Measurements from ENCODE around the gene IL1RAPL1.

The IL1RAPL1 gene

DNA sequence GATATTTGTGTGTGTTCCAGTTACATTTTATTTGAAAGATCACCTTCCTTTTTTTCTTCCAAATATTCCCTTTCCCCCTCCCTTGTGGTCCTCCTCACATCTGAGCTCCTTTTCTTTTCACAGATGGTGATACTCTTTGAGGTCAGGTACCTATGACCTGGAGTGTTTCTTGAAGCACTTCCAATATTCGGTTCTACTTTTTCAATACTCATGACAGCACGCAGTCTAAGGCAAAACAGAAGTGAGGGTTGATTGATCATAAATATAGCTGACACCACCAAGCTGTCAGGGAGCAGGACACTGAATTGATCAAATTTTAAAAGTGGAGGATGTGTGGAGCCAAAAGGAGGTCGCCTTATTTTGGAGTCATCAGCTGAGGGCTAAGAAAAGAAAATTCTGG is 1293.7 kb downstream of the IL1RAPL1 start:
- no peak for TF ChIP-seq TAF1 (IDR thresholded peaks at IDR 0.05; ENCODE audit: borderline replicate concordance, insufficient read depth, low read length)
- no peak for TF ChIP-seq FOXP2 (optimal IDR thresholded peaks at IDR 0.05; ENCODE audit: borderline replicate concordance, extremely low read depth, extremely low read length, insufficient read depth)
- TF ChIP-seq, protein P1, sequence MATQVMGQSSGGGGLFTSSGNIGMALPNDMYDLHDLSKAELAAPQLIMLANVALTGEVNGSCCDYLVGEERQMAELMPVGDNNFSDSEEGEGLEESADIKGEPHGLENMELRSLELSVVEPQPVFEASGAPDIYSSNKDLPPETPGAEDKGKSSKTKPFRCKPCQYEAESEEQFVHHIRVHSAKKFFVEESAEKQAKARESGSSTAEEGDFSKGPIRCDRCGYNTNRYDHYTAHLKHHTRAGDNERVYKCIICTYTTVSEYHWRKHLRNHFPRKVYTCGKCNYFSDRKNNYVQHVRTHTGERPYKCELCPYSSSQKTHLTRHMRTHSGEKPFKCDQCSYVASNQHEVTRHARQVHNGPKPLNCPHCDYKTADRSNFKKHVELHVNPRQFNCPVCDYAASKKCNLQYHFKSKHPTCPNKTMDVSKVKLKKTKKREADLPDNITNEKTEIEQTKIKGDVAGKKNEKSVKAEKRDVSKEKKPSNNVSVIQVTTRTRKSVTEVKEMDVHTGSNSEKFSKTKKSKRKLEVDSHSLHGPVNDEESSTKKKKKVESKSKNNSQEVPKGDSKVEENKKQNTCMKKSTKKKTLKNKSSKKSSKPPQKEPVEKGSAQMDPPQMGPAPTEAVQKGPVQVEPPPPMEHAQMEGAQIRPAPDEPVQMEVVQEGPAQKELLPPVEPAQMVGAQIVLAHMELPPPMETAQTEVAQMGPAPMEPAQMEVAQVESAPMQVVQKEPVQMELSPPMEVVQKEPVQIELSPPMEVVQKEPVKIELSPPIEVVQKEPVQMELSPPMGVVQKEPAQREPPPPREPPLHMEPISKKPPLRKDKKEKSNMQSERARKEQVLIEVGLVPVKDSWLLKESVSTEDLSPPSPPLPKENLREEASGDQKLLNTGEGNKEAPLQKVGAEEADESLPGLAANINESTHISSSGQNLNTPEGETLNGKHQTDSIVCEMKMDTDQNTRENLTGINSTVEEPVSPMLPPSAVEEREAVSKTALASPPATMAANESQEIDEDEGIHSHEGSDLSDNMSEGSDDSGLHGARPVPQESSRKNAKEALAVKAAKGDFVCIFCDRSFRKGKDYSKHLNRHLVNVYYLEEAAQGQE (IDR thresholded peaks at IDR 0.05; ENCODE audit: insufficient read depth in 1 of 2, low read depth in 2 of 2, low read length in 2 of 2): no peak
- no peak for TF ChIP-seq SIN3A (IDR thresholded peaks at IDR 0.05; ENCODE audit: borderline replicate concordance, insufficient read depth, low read length)
- no peak for TF ChIP-seq POLR2AphosphoS5 (IDR thresholded peaks at IDR 0.05; ENCODE audit: low read depth, low read length)

DNA sequence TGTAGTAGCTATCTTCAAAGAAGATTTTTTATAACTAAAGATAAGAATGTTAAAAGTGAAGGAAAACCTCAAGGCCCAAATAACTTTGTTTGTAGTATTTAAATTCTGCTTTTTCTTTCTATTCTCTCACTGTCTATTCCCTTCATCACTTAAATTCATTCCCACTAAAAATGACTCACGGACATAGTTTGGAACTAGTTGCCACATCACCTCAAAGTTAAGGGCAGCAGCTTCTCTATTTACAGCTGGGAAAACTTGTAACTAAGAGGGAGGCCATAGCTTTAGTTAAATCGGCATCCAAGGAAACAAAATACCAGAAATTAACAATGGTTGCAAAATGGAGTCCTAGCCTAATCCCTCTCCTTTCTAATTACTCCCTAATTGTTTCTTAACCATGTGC is 1302.8 kb downstream of the IL1RAPL1 start:
- TF ChIP-seq FOXP2 (optimal IDR thresholded peaks at IDR 0.05; ENCODE audit: borderline replicate concordance, extremely low read depth, extremely low read length, insufficient read depth) (no peak), SIN3A (IDR thresholded peaks at IDR 0.05; ENCODE audit: borderline replicate concordance, insufficient read depth, low read length) (no peak), TAF1 (IDR thresholded peaks at IDR 0.05; ENCODE audit: borderline replicate concordance, insufficient read depth, low read length) (no peak), POLR2AphosphoS5 (IDR thresholded peaks at IDR 0.05; ENCODE audit: low read depth, low read length) (no peak)
- TF ChIP-seq, protein P1 (IDR thresholded peaks at IDR 0.05; ENCODE audit: insufficient read depth in 1 of 2, low read depth in 2 of 2, low read length in 2 of 2): no peak

GRCh38 chrX:29890646-29891200 is 1303.5 kb downstream of the IL1RAPL1 start:
- no peak for TF ChIP-seq SIN3A (IDR thresholded peaks at IDR 0.05; ENCODE audit: borderline replicate concordance, insufficient read depth, low read length)
- TF ChIP-seq, protein P1 (IDR thresholded peaks at IDR 0.05; ENCODE audit: insufficient read depth in 1 of 2, low read depth in 2 of 2, low read length in 2 of 2): no peak
- no peak for TF ChIP-seq POLR2AphosphoS5 (IDR thresholded peaks at IDR 0.05; ENCODE audit: low read depth, low read length)
- TF ChIP-seq TAF1 (IDR thresholded peaks at IDR 0.05; ENCODE audit: borderline replicate concordance, insufficient read depth, low read length): no peak
- TF ChIP-seq FOXP2 (optimal IDR thresholded peaks at IDR 0.05; ENCODE audit: borderline replicate concordance, extremely low read depth, extremely low read length, insufficient read depth): no peak

GRCh38 chrX:29902004-29902403 is 1314.8 kb downstream of the IL1RAPL1 start:
- TF ChIP-seq SIN3A (IDR thresholded peaks at IDR 0.05; ENCODE audit: borderline replicate concordance, insufficient read depth, low read length): no peak
- TF ChIP-seq TAF1 (IDR thresholded peaks at IDR 0.05; ENCODE audit: borderline replicate concordance, insufficient read depth, low read length): no peak
- TF ChIP-seq, protein P1 (IDR thresholded peaks at IDR 0.05; ENCODE audit: insufficient read depth in 1 of 2, low read depth in 2 of 2, low read length in 2 of 2): no peak
- no peak for TF ChIP-seq FOXP2 (optimal IDR thresholded peaks at IDR 0.05; ENCODE audit: borderline replicate concordance, extremely low read depth, extremely low read length, insufficient read depth)
- no peak for TF ChIP-seq POLR2AphosphoS5 (IDR thresholded peaks at IDR 0.05; ENCODE audit: low read depth, low read length)

Data from PFSK-1 (cell line).